Activated CD4-positive, alpha-beta T cell treated with anti-CD3 and anti-CD28 coated beads, Interleukin-2, amount 10 ng/mL, durations not matched to agents 7 days and 5 days (primary cell): ENCODE measurements around the gene USP48. TPM values are rescaled to one million over a fixed set of nuclear protein-coding genes. Genes with fewer than 3 reads are reported as not detected.
A peak's percentile ranks its signal among the peaks of the same experiment; 100 is the strongest.

Experiments used
- CTCF ChIA-PET: fragments of 350-600 bp; sonication (Branson Sonifier 250); formaldehyde crosslinking; loops from one replicate; lab custom pipeline; 2021; ENCODE audit warnings: antibody characterized with exemption; lab: Charles Lee
- POLR2A ChIA-PET: fragments of 350-600 bp; sonication (Branson Sonifier 250); formaldehyde crosslinking; loops from one replicate; lab custom pipeline; 2021; ENCODE audit warnings: antibody characterized with exemption; lab: Charles Lee
- DNase-seq: peaks from one replicate; pipeline ENCODE4 v3.0.0-alpha.2; 2020
- H3K27ac Mint-ChIP-seq: one replicate; pipeline ENCODE4 v1.8.0; 2021; ENCODE audit warnings: mild to moderate bottlenecking, moderate library complexity, mixed read lengths
- H3K27me3 Mint-ChIP-seq: one replicate; pipeline ENCODE4 v1.8.0; 2021; ENCODE audit warnings: mixed read lengths
- H3K36me3 Mint-ChIP-seq: one replicate; pipeline ENCODE4 v1.8.0; 2021; ENCODE audit warnings: low read depth, mixed read lengths
- H3K4me1 Mint-ChIP-seq: one replicate; pipeline ENCODE4 v1.8.0; 2021; ENCODE audit warnings: mixed read lengths
- H3K4me3 Mint-ChIP-seq: one replicate; pipeline ENCODE4 v1.8.0; 2021; ENCODE audit warnings: mild to moderate bottlenecking, moderate library complexity, mixed read lengths
- H3K9me3 Mint-ChIP-seq: one replicate; pipeline ENCODE4 v1.8.0; 2021; ENCODE audit warnings: mixed read lengths
- total RNA-seq, 2 experiments: library from RNA; stranded (reverse); gene quantifications; one replicate each; pipeline ENCODE4 v1.2.3, GENCODE V29; 2021

The USP48 gene
- total RNA-seq, 2 experiments from 2014 or later: 70.9 to 80.6 TPM

DNA sequence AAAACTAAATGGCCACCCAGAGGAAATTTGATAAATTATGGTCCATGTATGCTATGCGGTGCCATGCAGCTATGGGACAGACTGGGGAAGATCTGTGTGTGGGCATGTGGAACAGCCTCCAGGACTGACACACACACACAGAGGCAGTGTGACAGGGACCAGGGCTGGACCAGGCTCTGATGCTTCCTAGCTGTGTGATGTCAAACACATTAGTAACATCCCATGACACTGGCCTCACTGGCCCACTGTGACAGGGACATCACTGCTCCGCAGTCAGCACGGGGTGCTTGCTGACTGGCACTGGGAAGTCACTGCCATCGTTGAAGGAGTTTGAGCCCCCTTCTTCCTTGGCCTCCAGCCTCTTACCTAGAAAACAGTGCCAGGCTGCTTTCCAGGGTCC is 127.7 kb downstream of the USP48 start:
- POLR2A ChIA-PET: no interaction called here

DNA sequence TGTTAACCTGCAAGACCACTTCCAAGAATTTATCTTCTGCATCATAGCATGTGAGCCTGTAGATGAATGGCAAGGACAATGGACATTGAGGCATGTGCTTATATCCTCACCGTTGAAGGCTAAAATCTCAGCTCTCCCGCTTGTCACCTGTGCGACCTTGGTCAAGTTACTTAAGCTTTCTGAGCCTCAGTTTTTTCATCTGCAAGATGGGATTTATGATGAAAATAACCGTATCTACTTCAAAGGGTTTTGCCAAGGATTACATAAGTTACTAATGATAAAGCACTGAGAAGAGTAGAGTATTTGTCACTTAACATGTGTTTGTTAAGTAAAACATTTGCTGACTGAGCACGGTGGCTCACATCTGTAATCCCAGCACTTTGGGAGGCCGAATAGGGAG is 128.7 kb downstream of the USP48 start:
- H3K36me3 Mint-ChIP-seq: no peaks in the 10 kb centered on the region
- no peak overlapping the region for H3K4me3 Mint-ChIP-seq
- POLR2A ChIA-PET: no interaction called here
- H3K27ac Mint-ChIP-seq: no peak overlapping the region
- no peaks in the 10 kb centered on the region for H3K9me3 Mint-ChIP-seq
- no peak for DNase-seq
- peaks cover 21% of the 10 kb centered on the region for H3K27me3 Mint-ChIP-seq
- H3K4me1 Mint-ChIP-seq: peaks cover 15% of the 10 kb centered on the region
- CTCF ChIA-PET: no interaction called here

More for the DNA sequence above, 127.7 kb downstream of the USP48 start:
- peaks cover 21% of the 10 kb centered on the region for H3K4me1 Mint-ChIP-seq
- H3K4me3 Mint-ChIP-seq: no peak overlapping the region
- peaks cover 21% of the 10 kb centered on the region for H3K27me3 Mint-ChIP-seq
- H3K36me3 Mint-ChIP-seq: no peaks in the 10 kb centered on the region
- CTCF ChIA-PET: no interaction called here
- DNase-seq: no peak
- no peak overlapping the region for H3K27ac Mint-ChIP-seq
- H3K9me3 Mint-ChIP-seq: no peaks in the 10 kb centered on the region

GRCh38 chr1:21653744-21654100 is 129.2 kb downstream of the USP48 start:
- Mint-ChIP-seq H3K9me3 (no peaks in the 10 kb centered on the region), H3K36me3 (no peaks in the 10 kb centered on the region)
- POLR2A ChIA-PET: no interaction called here

DNA sequence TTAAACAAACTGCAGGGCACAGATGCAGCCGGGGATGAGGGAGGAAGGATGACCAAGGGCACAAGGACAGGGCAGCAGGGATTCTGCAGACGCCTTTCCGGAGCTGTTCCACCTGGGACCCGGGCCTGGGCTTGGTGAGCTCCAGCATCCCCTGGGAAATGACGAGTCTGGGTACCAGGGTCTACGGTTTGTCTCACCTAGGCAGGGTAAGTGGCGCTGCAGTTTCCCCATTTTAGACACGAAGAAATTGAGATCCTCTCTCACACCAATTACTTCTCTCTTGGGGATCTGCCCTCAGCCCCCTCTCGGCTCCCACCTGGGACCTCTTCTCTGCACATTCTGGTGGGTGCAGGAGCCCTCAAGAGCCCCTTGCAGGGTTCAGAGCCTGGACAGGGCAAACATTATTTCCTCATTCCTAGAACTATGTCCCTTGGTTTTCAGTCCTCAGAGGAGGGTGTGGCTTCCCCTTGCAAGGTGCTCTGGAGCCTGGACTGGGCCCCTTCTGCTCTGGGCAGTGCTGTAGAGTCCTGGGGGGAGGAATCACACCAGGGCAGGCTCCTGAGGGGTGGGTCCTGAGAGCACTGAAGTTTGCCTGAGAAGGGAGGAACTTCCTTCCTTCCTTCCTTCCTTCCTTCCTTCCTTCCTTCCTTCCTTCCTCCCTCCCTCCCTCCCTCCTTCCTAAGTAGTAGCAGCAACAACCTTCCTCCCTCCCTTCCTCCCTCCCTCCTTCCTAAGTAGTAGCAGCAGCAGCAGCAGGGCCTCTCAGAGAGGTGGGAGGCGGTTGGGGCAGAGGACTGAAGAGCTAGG is 129.8 kb downstream of the USP48 start:
- H3K36me3 Mint-ChIP-seq: no peaks in the 10 kb centered on the region
- CTCF ChIA-PET: no interaction called here
- POLR2A ChIA-PET: no interaction called here
- no peaks in the 10 kb centered on the region for H3K9me3 Mint-ChIP-seq
- H3K27me3 Mint-ChIP-seq: peaks cover 23% of the 10 kb centered on the region
- H3K27ac Mint-ChIP-seq: no peak overlapping the region
- no peak for DNase-seq
- no peak overlapping the region for H3K4me3 Mint-ChIP-seq
- H3K4me1 Mint-ChIP-seq: peaks cover 15% of the 10 kb centered on the region

More at GRCh38 chr1:21653744-21654100, 129.2 kb downstream of the USP48 start:
- CTCF ChIA-PET: no interaction called here
- peaks cover 15% of the 10 kb centered on the region for H3K4me1 Mint-ChIP-seq
- H3K27ac Mint-ChIP-seq: no peak overlapping the region
- H3K27me3 Mint-ChIP-seq: peaks cover 21% of the 10 kb centered on the region
- DNase-seq: no peak
- no peak overlapping the region for H3K4me3 Mint-ChIP-seq

DNA sequence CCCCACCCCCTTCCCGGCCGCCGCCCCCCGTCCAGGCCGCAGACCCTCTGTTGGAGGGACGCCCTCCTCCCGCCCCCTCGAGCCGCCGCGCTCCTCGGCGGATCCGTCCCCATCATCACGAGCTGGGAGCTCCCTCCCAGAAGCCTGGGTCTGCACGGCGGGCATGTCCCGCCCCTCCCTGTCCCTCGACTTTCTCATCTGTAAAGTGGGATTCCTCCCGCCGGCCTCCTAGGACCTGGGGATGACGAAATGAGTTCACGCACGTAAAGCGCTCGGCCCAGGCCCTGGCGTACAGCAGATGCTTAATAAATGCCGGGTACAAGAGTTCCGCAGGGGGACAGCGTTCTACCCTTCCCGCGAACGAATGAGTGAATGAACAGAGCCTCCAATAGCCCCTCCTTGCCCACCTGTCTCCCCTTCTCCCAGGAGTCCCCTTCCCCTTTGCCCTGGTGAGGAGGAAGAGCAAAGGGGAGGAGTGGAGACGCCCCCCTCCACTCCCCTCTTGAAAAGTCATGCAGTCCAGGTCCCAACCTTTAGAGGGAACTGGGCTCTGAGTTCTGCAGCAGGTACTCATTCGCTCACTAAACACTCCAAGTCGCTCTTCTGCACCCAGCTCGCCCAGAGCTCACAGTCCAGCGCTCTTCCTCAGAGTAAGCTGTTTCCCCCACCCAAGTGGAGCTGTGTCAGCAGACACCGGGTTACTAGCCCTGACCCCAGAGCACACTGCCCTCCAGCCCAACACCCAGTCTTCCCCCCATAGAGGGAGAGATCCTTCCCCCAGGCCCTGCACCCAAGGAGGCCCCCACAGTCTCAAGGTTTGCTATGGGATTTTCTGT is 130.6 kb downstream of the USP48 start:
- ChIA-PET CTCF (no interaction called here), POLR2A (no interaction called here)
- Mint-ChIP-seq H3K9me3 (no peaks in the 10 kb centered on the region), H3K36me3 (no peaks in the 10 kb centered on the region), H3K4me3 (peak overlapping the region; percentile 31), H3K27ac (peak overlapping the region; percentile 69), H3K4me1 (peaks cover 15% of the 10 kb centered on the region), H3K27me3 (peaks cover 23% of the 10 kb centered on the region)
- DNase-seq: no peak

- peak overlapping the region; percentile 74 for H3K4me3 Mint-ChIP-seq
- peak; percentile 50 for DNase-seq
- peaks cover 23% of the 10 kb centered on the region for H3K27me3 Mint-ChIP-seq
- no peaks in the 10 kb centered on the region for H3K9me3 Mint-ChIP-seq
- peaks cover 15% of the 10 kb centered on the region for H3K4me1 Mint-ChIP-seq
- H3K27ac Mint-ChIP-seq: peak overlapping the region; percentile 1
- H3K36me3 Mint-ChIP-seq: no peaks in the 10 kb centered on the region
- POLR2A ChIA-PET: no interaction called here
- CTCF ChIA-PET: interaction anchor here (1.4 kb wide), 1 partner anchor 8 kb away, joined by 9 read pairs; no protein-coding TSS in a partner anchor
Observed at GRCh38 chr1:21651214-21652042, 131.5 kb downstream of the USP48 start.

DNA sequence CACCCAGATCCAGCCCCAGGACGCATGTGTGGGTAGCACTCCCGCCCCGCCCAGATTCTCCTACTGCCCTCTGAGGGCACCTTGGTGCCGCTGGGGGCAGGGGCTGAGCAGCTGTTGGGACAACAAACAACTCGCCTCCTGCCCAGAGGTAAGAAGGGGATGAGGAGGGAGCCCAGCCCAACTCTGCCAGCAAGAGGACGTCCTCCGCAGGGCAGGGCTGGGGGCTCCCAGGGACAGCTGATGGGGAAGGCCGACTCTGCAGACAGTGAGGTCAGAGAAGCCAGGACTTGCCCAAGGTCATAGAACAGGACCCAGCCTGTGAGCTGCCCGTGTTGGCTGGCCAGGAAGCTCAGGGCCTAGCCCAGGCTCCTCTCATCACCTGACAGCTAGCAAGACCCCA is 132.5 kb downstream of the USP48 start:
- Mint-ChIP-seq H3K9me3 (no peaks in the 10 kb centered on the region), H3K4me1 (peaks cover 15% of the 10 kb centered on the region), H3K27ac (no peak overlapping the region), H3K27me3 (peaks cover 23% of the 10 kb centered on the region), H3K36me3 (no peaks in the 10 kb centered on the region), H3K4me3 (peak overlapping the region; percentile 16)
- DNase-seq: no peak
- ChIA-PET CTCF (interaction anchor here (1.4 kb wide), 1 partner anchor 9 kb away, joined by 9 read pairs; no protein-coding TSS in a partner anchor), POLR2A (no interaction called here)

DNA sequence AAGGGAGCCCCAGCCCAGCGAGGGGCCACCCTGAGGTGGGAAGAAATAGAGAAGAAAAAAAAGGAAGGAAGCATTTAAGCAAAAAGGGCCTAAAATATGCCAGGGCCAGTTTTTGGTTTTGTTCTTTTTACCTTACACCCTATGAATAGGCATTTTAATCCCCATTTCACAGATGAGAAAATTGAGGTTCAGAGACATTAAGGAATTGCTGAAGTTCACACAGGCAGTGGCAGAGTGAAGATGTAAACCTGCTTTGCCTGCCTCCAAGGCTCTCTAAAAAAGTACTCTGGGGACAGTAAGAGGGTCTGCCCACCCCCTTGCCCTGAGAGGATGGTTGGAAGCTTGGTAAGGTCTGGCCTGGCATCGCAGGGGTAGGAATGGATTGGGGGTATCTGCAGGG is 133.6 kb downstream of the USP48 start:
- ChIA-PET POLR2A (no interaction called here), CTCF (no interaction called here)
- peaks cover 23% of the 10 kb centered on the region for H3K27me3 Mint-ChIP-seq
- no peak for DNase-seq
- H3K4me1 Mint-ChIP-seq: peaks cover 15% of the 10 kb centered on the region
- no peaks in the 10 kb centered on the region for H3K36me3 Mint-ChIP-seq
- no peak overlapping the region for H3K27ac Mint-ChIP-seq
- H3K9me3 Mint-ChIP-seq: no peaks in the 10 kb centered on the region
- no peak overlapping the region for H3K4me3 Mint-ChIP-seq

DNA sequence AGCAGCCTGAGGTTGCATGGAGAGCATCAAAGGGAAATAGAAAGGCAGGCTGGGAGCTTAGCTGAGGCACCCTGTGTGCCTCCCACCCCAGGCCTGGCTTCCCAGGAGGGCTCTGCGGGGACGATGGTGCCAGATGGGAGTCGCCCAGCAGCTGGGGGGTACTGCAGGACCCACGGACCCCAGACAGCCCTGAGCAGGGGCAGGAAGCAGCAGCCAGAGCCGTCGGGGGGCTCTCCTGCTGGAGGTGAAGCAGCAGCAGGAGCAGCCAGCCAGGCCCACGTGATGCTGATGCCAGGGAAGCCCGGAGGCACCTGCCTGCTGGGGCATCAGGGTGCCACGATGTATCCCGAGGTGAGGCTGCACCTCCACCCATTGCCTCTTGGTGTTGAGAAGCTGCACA is 134.2 kb downstream of the USP48 start:
- DNase-seq: no peak
- no peaks in the 10 kb centered on the region for H3K36me3 Mint-ChIP-seq
- H3K4me1 Mint-ChIP-seq: peaks cover 15% of the 10 kb centered on the region
- H3K9me3 Mint-ChIP-seq: no peaks in the 10 kb centered on the region
- CTCF ChIA-PET: no interaction called here
- H3K27ac Mint-ChIP-seq: no peak overlapping the region
- POLR2A ChIA-PET: no interaction called here
- H3K4me3 Mint-ChIP-seq: no peak overlapping the region
- H3K27me3 Mint-ChIP-seq: peaks cover 23% of the 10 kb centered on the region

- CTCF ChIA-PET: no interaction called here
- H3K4me3 Mint-ChIP-seq: no peak overlapping the region
- H3K27ac Mint-ChIP-seq: no peak overlapping the region
- POLR2A ChIA-PET: no interaction called here
- H3K27me3 Mint-ChIP-seq: peaks cover 23% of the 10 kb centered on the region
- DNase-seq: no peak
- H3K4me1 Mint-ChIP-seq: peaks cover 15% of the 10 kb centered on the region
- no peaks in the 10 kb centered on the region for H3K9me3 Mint-ChIP-seq
- H3K36me3 Mint-ChIP-seq: no peaks in the 10 kb centered on the region
Observed at GRCh38 chr1:21648352-21648730, 134.6 kb downstream of the USP48 start.

DNA sequence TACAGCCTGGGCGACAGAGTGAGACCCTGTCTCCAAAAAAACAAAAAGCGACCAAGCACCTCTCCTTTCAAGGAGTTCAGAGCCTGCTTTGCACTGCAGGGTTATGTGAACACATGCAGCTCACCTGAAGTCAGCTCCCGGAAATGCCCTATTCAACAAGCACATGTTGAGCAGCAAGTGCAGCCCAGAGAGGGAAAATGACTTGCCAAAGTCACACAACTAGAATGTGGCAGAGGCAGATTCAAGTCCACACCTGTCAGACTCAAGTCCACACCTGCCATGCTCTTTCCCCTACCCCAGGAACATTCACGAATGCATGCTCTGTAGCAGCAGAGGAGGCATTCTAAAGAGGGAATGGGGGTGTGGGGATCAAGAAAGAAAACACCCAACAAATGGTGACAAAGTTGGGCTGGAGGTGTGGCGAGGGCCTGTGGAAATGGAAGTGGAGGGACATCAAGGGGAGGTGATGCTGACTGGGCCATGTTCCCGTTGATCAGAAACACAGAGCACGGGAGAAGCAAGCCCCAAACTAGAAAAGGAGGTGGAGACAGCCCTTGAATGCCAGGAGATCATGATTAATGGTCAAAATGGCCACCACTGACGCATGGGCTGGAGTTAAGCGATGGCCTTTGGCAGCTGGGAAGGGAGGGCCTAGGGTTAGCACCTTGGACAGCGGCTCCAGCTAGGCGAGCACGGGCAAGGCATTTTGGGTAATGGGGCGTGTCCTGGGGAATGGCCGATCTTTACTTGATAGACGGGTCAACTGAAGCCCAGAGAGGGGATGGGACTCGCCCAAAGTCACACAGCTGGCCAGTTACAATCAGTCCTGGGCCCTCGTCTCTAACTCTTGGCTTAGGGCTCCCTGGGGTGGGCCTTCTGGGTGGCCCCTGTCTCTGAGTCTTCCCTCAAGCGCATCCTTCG is 135.3 kb downstream of the USP48 start:
- CTCF ChIA-PET: interaction anchor here (0.7 to 0.9 kb wide), 2 partner anchors 8 to 11 kb away, joined by 3 to 4 read pairs; no protein-coding TSS in a partner anchor
- no peaks in the 10 kb centered on the region for H3K36me3 Mint-ChIP-seq
- POLR2A ChIA-PET: no interaction called here
- peak; percentile 59 for DNase-seq
- no peaks in the 10 kb centered on the region for H3K9me3 Mint-ChIP-seq
- H3K27ac Mint-ChIP-seq: no peak overlapping the region
- peaks cover 19% of the 10 kb centered on the region for H3K27me3 Mint-ChIP-seq
- no peak overlapping the region for H3K4me3 Mint-ChIP-seq
- peaks cover 14% of the 10 kb centered on the region for H3K4me1 Mint-ChIP-seq

- POLR2A ChIA-PET: no interaction called here
- CTCF ChIA-PET: no interaction called here
Observed at GRCh38 chr1:21645550-21645949, 137.4 kb downstream of the USP48 start.

More at GRCh38 chr1:21645550-21645949, 137.4 kb downstream of the USP48 start:
- Mint-ChIP-seq H3K27me3 (peaks cover 2% of the 10 kb centered on the region), H3K4me1 (no peaks in the 10 kb centered on the region), H3K4me3 (no peak overlapping the region), H3K27ac (no peak overlapping the region), H3K9me3 (no peaks in the 10 kb centered on the region), H3K36me3 (no peaks in the 10 kb centered on the region)
- no peak for DNase-seq
